Activated CD4-positive, alpha-beta T cell treated with anti-CD3 and anti-CD28 coated beads for 24 hours (primary cell): ENCODE data around the gene TUT1.
"Not testable (repeated sequence)": the region's sequence is repeated elsewhere in the genome, so short reads cannot be mapped to it uniquely, and the experiment has no call there.

Source experiments
- DNase-seq, 2 donors: peaks; one replicate each; pipeline ENCODE4 v3.0.0-alpha.2; 2020; ENCODE audit warnings: low read depth in 2 of 2

Gene TUT1

DNA sequence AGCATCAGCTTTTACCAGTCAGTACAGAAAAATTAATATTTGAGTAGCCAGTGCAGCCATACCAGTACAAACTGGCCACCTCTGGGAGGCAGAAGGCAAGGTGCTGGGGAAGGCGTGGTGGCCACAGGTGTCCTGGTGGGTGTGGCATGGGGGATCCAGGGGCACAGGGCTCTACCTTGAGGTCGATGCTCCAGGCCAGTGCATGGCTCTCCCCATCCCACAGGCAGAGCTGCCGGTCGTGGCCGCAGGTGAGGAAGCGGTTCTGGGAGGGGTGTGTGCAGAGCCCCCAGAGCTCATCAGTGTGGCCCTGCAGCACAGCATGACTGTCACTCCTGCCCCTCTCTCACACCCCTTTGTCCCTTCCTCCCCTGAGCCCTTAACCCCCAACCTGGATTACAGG is 14.1 kb upstream of the TUT1 start:
- no peak for DNase-seq

DNA sequence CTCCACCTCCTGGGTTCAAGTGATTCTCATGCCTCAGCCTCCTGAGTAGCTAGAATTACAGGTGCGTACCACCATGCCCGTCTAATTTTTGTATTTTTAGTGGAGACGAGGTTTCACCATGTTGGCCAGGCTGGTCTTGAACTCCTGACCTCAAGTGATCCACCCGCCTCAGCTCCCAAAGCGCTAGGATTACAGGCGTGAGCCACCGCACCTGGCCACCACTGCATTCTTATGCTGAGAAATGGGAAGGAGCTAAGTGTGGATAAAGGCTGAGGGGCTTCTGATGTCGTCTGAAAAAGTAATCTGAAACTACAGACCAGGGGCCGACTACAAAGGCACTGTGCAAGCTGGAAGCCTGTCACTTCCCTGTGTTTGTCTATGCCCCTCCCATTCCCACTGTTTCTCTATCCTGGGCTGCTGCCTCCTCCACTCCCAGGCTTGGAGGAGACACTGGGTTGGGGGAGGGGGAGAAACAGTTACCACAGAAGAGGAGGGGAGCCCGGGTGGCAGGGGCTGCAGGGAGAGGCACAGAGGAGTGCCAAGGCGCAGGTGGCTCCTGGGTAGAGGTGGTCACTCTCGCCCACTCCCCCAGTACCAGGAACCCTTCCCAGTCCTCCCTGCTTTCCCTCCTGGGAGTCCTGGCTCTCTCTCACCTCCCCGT is 13.3 kb upstream of the TUT1 start:
- DNase-seq, result no peak

DNA sequence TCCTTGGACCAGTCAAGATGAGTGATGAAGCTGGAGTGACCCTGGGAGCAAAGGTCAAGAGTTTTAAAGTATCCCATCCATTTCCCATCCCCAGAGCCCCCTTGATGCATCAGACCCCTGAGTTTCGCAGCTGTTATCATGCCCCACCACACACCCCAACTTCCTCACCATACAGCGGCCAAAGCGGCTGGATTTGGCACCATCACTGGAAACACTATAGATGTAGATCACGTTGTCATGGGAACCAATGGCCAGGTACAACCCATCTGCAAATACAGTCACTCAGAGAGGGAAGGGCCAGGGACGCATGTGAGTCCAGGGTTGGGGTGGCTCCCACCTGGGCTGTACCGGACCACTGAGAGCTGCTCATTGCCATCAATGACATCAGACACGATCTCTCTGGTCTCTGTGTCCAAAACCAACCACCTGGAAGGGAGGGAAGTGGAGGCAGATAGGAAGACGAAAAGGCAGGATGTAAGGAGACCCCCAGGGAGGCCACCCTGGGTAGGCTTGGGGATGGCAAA is 12.5 kb upstream of the TUT1 start:
- DNase-seq, result no peak

DNA sequence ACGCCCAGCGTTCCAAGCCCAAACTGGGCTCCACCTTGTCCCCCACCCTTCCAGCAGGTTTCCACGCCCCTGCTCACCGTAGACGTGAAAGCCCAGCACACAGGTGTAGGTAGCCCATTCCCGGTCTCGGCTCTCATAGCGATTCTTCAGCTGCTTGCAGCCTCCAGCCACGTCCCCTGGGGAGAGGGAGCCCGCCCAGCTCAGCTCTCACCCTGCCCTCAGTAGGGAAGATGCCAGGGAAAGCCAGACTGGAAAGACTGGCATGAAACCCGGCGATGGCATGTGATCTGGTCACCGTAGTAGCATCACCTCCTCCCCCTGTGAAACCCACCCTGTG is 11.7 kb upstream of the TUT1 start:
- no peak for DNase-seq

DNA sequence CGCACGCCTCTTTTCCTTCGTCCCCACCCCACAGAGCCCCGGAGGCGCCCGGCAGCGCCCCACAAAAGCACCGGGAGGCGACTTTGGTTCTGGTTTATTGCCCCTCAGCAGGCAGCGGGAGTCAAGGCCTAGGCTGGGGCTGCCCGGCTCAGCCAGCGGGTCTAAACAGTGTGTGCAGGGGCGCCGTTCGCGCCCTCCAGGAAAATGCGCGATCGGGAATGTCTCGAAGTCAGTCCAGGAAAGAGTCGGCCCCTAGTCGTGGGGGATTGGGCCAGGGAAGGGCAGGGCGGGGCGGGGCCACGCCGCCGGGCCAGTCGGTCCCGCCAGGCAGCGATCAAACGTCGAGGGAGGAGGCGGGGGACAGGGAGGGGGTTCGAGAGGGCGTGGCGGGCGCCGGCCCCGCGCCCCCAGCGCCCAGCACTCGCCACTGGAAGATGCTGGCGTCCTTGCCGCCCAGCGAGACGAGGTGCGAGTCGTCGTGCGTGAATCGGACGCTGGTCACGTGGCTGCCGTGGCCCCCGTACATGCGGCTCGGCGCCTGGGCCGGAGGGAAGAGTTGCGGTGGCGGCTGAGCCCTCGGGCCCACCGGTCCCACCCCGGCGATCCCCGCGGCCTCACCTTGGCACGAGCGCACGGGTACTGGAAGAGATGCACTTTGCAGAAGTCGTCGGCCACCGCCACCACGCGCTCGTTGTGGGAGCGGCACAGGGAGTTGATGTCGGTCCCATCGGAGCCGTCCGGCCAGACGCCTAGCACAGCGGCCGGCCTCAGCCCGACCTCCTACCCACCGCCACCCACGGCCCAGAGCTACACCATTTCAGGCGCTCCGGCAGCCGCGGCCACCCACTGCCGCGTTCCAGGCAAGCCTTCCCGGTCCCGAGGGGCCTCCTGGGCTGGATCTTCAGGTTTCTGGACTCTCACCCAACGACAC is 11.1 kb upstream of the TUT1 start:
- DNase-seq, result no peak

DNA sequence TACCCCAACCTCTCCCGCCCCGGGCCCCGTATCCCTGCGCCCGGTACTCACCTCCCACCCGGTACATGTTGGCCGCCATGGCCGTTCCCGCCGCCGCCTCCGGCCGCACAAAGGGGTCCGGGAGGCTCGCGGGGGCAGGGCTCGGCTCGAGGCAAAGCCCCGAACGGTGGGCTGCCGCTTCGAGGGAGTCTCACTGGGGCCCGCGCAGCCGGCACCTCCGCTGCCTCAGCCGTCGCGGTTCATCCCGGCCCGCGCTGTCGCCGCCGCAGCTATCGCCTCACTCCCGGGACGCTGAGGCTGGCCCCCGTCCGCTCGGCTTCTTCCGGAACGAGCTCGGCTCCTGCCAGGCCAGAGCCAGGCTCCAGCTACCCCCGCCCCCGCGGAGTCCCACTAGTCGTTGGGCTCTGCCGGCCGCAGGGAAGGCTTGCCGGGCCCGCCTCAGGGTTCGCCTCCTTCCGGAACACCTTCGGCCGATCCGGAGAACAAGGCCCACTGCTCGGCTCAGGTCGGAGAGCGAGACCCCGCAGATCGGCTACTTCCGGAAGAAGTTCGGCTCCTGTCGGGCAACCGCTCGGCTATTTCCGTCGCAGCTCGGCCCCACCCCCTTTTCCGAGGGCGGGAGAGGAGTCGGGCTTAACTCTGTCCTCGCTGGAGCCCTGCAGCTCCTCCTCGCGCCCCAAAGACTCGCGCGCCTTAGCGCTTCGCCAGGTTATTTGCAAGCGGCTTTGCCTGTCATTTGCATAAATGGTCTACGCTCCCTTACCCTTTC is 10.2 kb upstream of the TUT1 start, which contains the start of gene MTA2:
MTA2 (minus strand) TSS at position 494 of the 769 bp plus-strand sequence; CDS start at position 79, 415 bp downstream.
- DNase-seq, result peak; percentile 99

DNA sequence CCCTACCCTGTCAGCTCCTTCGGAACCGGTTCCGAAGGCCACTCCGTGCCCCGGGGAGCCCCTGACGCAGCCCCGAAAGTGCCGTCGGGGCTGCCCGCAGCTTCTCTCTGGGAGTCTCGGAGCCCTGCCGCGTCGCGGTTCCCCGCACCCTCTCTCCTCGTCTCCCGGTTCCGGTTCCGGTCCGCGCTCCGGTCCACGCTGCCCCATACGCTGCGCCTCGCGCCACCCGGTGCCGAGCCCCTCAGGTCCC is 9.7 kb upstream of the TUT1 start:
- DNase-seq, result peak in 1 of 2 donors; percentile 27

DNA sequence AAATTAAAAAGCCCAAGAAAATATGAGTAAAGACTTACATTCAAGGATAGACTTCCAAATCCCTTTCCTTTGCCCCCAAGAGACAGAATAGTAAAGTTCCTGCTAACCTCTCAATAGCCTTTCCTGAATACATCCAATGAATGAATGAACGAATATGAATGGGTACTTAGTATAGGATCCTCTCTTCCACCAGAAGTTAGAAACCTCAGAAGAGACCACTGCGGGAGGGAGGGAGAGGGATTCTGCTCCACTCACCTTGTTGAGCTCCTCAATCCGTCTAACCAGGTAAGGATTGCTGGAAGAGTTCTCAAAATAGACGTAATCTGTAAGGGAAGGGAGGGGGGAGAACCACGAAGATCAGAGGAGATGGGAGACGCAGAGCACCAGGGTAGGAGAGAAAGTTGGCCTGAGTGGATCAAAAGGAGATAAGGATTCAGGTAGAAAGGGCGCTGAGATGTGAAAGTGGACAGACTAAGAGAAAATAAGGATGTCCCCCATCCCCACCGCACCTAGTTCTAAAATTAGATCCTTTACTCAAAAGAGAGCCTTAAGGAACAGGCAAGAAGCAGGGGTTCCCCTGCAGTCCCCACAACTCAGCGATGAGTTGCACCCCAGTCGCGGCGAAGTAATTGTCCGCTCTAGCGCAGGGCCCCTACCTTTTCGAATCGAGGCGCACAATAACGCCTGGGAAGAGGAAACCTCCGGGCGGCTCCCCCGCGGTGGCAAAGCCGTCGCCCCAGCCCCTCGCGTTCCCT is 9.2 kb upstream of the TUT1 start:
- no peak for DNase-seq

DNA sequence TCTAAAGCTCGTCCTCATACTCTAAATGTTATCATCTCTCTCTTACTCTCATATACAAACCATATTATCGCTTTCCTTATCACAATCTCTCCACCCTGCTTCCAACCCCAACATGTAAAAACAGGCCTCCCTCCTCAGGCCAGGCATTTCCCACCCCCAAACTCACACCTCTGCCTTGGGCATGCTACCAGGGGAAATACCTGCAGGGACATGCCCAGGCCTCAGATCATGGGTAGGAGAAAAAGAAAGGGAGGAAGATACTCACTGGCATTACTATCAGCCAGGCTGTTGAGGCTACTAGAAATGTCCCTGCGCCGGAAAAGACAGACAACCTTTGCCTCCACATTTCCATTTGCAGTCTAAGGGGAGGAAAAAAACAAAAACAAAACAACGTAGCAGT is 8.6 kb upstream of the TUT1 start:
- no peak for DNase-seq

DNA sequence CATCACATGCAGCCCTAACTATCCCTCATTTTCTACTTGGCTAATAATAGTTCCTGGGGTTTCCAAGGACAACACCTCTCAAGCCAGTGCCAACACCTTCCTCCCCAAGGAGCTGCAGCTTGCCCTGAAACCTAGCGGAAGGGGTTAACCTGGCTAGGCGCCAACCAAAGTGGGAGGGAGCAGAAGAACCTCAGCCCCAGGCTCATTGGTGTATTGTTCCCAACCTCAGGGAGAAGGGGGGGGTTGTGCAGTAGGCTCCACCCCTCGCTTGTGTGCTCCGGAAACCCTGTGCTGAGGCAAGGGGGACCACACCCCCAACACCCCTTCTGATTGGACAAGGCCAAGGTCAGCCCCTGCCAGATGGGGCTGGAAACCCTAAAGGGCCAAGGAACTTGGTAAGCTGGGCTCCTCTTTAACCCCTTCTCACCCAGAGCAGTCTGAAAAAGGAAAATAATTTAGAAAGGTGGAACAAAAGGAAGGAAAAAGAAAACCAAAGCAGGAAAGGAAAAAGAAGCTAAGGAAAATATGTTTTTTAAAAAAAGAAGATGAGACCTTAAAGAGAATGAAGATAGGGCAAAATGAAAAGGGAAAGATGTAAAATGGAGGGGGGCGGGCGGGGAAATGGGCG is 7.9 kb upstream of the TUT1 start:
- DNase-seq, result peak; percentile 90 to 94

DNA sequence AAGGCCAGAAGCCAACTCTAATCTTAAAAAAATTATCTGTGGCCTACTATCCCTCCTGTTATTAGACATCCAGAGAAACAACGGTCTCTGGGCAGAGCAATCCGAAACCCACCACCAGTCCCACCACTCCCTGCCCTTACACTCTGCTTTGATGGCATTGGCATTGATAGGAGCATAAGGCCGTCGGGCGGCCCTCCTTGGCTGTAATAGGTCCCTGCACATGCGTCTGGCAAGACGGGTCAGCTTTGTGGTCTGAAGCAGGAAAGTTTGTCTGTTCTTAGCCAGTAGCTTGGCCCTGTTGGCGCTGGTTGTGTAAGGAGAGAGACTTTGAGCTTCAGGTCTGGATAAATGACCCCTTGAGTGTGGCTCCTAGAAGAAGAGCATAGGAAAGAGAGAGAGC is 3.8 kb upstream of the TUT1 start:
- DNase-seq, result no peak

DNA sequence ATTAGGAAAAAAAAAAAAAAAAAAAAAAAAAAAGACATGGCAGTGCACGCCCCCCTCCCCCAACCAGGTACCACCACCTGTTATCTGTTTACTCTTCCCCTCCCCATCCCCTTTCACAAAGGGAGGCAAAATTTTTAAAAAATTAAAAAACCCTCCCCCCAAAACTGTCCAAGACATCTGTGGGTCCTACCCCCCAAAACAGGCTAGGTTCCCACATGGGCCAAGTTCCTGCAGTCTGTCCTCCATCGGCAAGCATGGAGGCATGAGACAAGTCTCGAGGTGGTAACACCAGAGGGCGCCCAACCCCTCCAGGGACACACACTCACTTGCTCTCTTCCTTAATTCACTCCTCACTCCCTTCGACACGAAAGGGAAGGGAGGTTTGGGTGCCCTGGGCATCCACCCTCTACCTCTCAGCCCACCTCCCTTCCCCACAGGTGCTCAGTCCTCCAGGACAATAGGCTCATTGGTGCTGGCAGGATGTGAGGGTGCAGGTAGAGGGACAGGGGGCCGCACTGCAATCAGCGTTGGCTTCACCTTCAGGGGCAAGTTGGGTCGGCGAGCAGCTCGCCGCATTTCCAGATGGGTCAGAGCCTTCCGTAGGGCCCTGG is 2.2 kb upstream of the TUT1 start:
- DNase-seq, result peak; percentile 62 to 65

DNA sequence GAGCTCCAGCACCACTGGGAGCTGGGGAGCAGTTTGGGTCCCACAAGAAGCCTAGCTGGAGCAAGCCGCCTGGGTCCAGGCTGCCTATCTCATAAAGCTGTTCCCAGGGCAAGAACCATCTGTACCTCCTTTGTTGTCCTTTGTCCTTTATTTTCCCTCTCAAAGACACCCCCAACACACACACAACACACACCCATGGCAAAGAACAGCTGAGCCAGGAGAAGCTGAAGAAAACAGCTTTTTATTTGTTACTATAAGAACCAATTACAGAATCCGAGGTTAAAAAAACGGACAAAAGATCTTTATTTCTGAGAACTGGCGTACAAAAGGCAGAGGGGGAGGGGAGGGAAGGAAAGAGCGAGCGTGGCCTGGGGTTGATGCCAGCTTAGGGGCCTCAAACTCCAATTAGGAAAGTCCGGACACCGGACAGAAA is 1.7 kb upstream of the TUT1 start:
- DNase-seq, result no peak

DNA sequence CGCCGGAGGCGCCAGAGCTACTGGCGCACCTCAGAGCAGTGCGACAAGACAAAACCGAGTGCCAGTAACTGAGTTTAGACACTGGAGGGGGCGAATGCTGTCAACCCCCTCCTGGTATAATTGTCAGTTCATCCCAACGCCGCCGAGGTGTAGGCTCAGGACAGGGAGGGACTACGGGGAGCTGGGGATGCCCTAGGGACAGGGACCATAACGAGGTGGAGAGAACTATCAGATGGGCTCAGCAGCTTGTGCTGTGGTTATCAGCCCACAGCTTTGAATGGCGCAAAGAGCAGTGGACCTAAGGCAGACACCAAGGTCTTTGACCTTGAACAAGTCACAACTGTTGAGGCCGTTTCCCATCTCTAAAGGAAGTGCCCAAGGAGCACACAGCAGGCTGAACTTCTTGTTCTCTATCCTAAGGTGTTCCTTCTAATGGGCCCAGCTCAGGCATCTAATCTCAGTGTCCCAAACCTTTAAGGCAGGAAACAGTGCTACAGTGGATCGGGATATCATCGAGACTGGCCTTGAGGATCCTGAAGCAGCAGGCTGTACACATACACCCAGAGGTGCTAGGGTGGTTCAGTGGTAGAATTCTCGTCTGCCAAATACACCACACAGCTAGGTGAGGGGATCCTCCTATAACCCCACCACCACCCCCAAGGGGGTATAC is 958 bp upstream of the TUT1 start:
- DNase-seq, result no peak

DNA sequence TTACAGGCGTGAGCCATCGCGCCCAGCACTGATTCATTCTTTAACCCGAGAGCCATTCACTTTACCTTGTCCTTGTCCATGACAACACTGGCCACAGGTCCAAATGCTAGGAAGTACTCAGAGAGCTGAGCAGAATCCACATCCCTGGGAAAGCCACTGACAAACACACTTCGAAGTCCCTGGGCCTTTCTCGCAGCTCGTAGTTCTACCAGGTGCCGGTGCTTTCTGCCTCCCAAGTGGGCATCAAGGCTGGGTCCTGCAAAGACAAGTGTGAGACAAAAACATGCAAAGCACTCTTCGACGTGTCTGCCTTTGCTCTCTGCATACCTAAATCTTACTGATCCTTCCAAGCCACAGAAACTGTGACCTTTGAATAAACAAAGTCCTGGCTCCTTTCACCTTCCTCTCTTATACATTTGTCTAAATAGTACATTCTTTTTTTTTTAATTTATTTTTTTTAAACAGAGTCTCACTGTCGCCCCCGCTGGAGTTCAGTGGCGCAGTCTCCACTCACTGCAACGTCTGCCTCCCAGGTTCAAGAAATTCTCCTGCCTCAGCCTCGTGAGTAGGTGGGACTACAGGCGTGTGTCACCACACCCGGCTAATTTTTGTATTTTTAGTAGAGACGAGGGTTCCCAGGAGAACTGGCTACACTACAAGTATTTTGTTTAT is 2.2 kb downstream of the TUT1 start:
- DNase-seq, result no peak

DNA sequence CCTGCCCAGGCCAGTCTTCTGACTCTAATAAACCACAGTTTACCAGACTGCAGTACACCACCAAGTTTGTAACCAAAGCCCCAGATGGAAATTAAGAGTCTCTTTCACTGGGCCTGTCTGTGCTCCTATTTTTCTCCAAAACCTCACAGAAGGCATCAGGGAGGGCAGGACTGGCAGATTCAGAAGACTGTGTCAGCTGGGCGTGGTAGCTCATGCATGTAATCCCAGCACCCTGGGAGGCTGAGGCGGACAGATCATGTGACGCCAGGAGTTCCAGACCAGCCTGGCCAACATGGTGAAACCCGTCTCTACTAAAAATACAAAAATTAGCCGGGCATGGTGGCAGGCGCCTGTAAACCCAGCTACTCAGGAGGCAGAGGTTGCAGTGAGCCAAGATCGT is 6.0 kb downstream of the TUT1 start:
- not testable (repeated sequence) for DNase-seq

DNA sequence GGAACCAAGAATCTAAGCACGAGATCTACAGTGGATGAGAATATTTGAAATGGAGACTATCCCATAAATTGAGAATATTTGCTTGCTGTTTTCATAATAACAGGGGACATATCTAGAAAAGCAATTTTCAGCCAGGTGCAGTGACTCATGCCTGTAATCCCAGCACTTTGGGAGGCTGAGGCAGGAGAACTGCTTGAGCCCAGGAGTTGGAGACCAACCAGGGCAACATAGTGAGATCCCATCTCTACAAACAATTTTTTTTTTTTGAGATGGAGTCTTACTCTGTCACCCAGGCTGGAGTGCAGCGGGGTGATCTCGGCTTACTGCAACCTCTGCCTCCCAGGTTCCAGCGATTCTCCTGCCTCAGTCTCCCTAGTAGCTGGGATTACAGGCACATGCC is 9.6 kb downstream of the TUT1 start:
- DNase-seq, result not testable (repeated sequence)

DNA sequence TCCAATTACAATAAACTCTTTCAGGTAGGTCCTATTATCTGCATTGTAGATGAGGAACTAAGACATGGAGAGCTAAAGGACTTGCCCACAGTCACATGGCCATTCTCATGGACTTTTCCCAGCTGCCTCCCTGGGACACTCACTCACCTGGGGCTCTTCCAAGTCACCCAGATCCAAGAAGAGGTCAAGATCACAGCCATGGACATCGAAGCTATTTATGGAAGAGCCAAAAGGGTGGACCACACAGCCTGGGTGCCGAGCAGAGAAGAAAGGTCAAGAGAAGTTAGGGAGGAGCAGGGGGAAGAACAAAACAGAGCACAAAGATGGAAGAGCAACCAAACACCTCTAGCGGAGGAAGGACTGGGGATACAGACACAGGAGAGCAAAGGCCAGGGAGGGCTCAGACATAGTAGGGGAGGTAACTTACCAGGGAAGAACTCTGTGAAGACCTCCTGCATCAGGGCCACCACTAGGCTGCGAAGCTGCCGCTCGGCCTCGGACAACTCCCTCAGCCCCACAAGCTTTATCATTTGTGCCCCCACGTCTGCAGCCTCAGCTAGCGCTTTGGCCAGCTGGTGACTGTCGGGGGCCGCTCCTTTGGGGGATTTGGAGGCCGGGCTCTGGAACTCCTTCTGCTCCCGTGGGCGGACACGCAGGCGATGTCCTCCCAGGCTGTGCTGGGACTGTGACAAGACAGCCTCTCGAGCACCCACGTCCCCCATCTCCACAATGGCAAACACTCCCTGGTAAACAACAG is 10.2 kb downstream of the TUT1 start:
- DNase-seq, result no peak

DNA sequence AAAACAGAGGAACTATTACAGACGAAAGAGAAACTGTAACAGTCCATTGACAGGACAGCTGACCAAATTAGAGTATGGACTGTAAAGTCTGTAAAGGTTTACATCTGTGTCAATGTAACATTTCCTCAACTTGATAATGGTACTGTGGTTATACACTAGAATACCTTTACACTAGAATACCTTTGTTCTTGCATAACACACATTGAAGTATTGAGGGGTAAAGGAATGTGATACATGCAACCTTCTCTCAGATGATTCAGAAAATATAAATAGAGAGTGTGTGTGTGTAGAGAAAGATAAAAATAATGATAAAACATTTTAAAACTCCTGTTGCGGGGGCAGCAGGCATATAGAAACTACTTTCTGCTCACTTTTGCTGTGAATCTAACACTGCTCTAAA is 12.1 kb downstream of the TUT1 start:
- no peak for DNase-seq
